Measurements from ENCODE around the gene DEFB112.

DNA sequence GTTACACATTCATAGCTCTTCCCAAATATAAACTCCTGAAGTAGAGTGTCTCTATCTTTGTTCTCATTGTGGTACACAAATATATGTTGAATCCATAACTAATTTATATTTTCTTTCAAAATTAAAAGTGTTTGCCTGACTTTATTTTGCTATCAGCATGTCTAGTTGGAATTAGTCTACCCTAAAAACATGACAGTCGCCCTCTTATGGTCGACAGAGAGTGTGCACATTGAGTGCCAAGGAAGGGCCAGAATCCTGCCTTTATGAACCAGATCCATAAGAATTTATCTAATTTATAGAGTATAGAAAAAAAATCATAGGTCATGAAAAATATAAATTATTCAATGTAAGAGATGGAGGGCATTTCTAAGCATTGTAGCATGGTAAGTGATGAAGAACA, 12.3 kb upstream of the DEFB112 start:
- TF ChIP-seq, protein P1, sequence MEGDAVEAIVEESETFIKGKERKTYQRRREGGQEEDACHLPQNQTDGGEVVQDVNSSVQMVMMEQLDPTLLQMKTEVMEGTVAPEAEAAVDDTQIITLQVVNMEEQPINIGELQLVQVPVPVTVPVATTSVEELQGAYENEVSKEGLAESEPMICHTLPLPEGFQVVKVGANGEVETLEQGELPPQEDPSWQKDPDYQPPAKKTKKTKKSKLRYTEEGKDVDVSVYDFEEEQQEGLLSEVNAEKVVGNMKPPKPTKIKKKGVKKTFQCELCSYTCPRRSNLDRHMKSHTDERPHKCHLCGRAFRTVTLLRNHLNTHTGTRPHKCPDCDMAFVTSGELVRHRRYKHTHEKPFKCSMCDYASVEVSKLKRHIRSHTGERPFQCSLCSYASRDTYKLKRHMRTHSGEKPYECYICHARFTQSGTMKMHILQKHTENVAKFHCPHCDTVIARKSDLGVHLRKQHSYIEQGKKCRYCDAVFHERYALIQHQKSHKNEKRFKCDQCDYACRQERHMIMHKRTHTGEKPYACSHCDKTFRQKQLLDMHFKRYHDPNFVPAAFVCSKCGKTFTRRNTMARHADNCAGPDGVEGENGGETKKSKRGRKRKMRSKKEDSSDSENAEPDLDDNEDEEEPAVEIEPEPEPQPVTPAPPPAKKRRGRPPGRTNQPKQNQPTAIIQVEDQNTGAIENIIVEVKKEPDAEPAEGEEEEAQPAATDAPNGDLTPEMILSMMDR (conservative IDR thresholded peaks at IDR 0.05; ENCODE audit: low read length) = peak; percentile 51
- TF ChIP-seq EZH2phosphoT487 (IDR thresholded peaks at IDR 0.05; ENCODE audit: borderline replicate concordance) = no peak
